ENCODE measurements around the gene AGAP1. TPM values are rescaled to one million over a fixed set of nuclear protein-coding genes. Genes with fewer than 3 reads are reported as not detected.
A peak's percentile ranks its signal among the peaks of the same experiment; 100 is the strongest.

Gene AGAP1
- total and polyA plus RNA-seq, 2 donors (not counting 3 experiments of a cell fraction or from before 2014, with no cell fraction given) = 10.2 to 20.9 TPM

GRCh38 chr2:235716875-235717496 is 223.1 kb downstream of the AGAP1 start:
- TF ChIP-seq JUN (IDR thresholded peaks at IDR 0.05; ENCODE audit: borderline replicate concordance, insufficient read depth, insufficient read length, low read depth) (no peak), EZH2 (IDR thresholded peaks at IDR 0.05; ENCODE audit: borderline replicate concordance, low read depth, low read length, severe bottlenecking) (no peak), MAX (IDR thresholded peaks at IDR 0.05; ENCODE audit: insufficient read depth, insufficient read length) (no peak), GATA2 (IDR thresholded peaks at IDR 0.05; ENCODE audit: insufficient read depth, insufficient read length, low read depth, low read length) (no peak), POLR2AphosphoS5 (IDR thresholded peaks at IDR 0.05; ENCODE audit: insufficient read depth, low read depth, low read length) (no peak), FOS (IDR thresholded peaks at IDR 0.05; ENCODE audit: borderline replicate concordance, insufficient read depth, low read length) (no peak), CTCF (IDR thresholded peaks at IDR 0.05; ENCODE audit: extremely low read depth in 1 of 2, insufficient read depth in 1 of 2, low read depth in 1 of 2, low read length in 2 of 2) (no peak), MYC (IDR thresholded peaks at IDR 0.05; ENCODE audit: low read depth, low read length) (no peak), POLR2A (IDR thresholded peaks at IDR 0.05; ENCODE audit: low read depth, low read length) (no peak)
- no peaks in the 10 kb centered on the region for H3K9me1 ChIP-seq (replicated peaks; ENCODE audit: control insufficient read depth, extremely low read depth, insufficient read depth, low read length)
- no peak overlapping the region for H3K9ac ChIP-seq (replicated peaks; ENCODE audit: extremely low read depth, insufficient read depth, low read length)
- no peak overlapping the region for H3K27ac ChIP-seq (ENCODE audit: insufficient read depth, low read depth, low read length)
- intact Hi-C loops (cut with micrococcal nuclease) (no loop called here), dilution Hi-C loops (cut with MboI; ENCODE audit: extremely low pct_ligation_motif_present, low sequenced_read_pairs) (no loop called here)
- no peaks in the 10 kb centered on the region for H3K27me3 ChIP-seq (ENCODE audit: control insufficient read depth in 2 of 2, insufficient read depth in 2 of 2, low read length in 2 of 2)
- no peaks in the 10 kb centered on the region for H4K20me1 ChIP-seq (replicated peaks; ENCODE audit: control insufficient read depth, extremely low read depth, insufficient read depth, low read length)
- H3K4me1 ChIP-seq (ENCODE audit: control insufficient read depth, extremely low read depth, insufficient read depth, low read length) = no peaks in the 10 kb centered on the region
- H2AFZ ChIP-seq (ENCODE audit: low read depth, low read length) = no peak overlapping the region
- POLR2A ChIA-PET = no interaction called here
- no peak for FAIRE-seq
- no peak overlapping the region for H3K4me3 ChIP-seq (replicated peaks in 1 of 3; ENCODE audit: insufficient read depth in 1 of 3, low read depth in 1 of 3, low read length in 3 of 3)
- no peaks in the 10 kb centered on the region for H3K36me3 ChIP-seq (ENCODE audit: control insufficient read depth in 2 of 2, extremely low read depth in 1 of 2, insufficient read depth in 2 of 2, low read length in 2 of 2)
- CTCF ChIA-PET = no interaction called here
- H3K9me3 ChIP-seq (replicated peaks; ENCODE audit: control insufficient read depth, insufficient read depth, low read length) = no peaks in the 10 kb centered on the region
- no TSS peak for BruUV-seq (replicated peaks)
- no peak overlapping the region for H3K4me2 ChIP-seq (ENCODE audit: insufficient read depth, low read length)
- H3K79me2 ChIP-seq (ENCODE audit: control insufficient read depth, insufficient read depth, low read length) = no peaks in the 10 kb centered on the region
- DNase-seq (ENCODE audit: low read depth, low spot score) = peak; percentile 11

Measured in endothelial cell of umbilical vein (primary cell).